ENCODE data around the gene PREX1.

DNA sequence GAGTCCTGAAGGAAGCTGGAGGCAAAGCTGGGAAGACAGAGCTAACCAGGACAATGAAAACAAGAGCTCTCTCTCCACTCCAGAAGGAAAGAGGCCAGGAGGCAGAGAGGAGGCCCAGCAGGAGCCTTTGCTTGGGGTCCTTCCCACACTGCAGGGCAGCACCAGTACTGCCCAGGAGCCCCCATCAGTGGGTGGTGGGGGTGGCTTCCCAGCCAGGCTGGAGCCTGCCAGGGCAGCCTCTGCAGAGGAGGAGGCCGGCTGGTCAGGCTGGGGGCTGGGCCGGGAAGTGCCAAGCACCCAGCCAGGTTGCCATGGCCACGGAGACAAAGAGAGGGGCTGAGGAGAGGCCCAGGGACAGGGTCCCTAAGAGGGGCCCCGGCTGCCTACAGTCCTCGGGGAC is 33.4 kb downstream of the PREX1 start:
- TF ChIP-seq ZNF274 (IDR thresholded peaks at IDR 0.05; ENCODE audit: low read depth, low read length) (no peak), YY1 (IDR thresholded peaks at IDR 0.05; ENCODE audit: insufficient read depth, insufficient read length) (no peak), SUZ12 (IDR thresholded peaks at IDR 0.05; ENCODE audit: extremely low read depth, insufficient read depth, insufficient read length) (no peak)

Measured in NT2/D1 (cell line).